Measurements from ENCODE around the gene AGPAT4.
"Not testable (repeated sequence)": the region's sequence is repeated elsewhere in the genome, so short reads cannot be mapped to it uniquely, and the experiment has no call there.

AGPAT4 gene

GRCh38 chr6:161200610-161201370 lies 73.1 kb downstream of the AGPAT4 start:
- TF ChIP-seq POLR2A (IDR thresholded peaks at IDR 0.05; ENCODE audit: low read depth, low read length), result no peak
- FAIRE-seq (no peak), DNase-seq (ENCODE audit: insufficient read length, low spot score) (no peak)

GRCh38 chr6:161199850-161200249 lies 74.0 kb downstream of the AGPAT4 start:
- no peak for FAIRE-seq
- DNase-seq (ENCODE audit: insufficient read length, low spot score), result no peak
- TF ChIP-seq POLR2A (IDR thresholded peaks at IDR 0.05; ENCODE audit: low read depth, low read length), result no peak

GRCh38 chr6:161198783-161199460 lies 74.9 kb downstream of the AGPAT4 start:
- no peak for DNase-seq (ENCODE audit: insufficient read length, low spot score)
- no peak for FAIRE-seq
- no peak for TF ChIP-seq POLR2A (IDR thresholded peaks at IDR 0.05; ENCODE audit: low read depth, low read length)

- no peak for FAIRE-seq
- no peak for TF ChIP-seq POLR2A (IDR thresholded peaks at IDR 0.05; ENCODE audit: low read depth, low read length)
- DNase-seq (ENCODE audit: insufficient read length, low spot score), result no peak
These were observed 75.7 kb downstream of the AGPAT4 start for GRCh38 chr6:161198176-161198575.

GRCh38 chr6:161195386-161195785 lies 78.5 kb downstream of the AGPAT4 start:
- DNase-seq (ENCODE audit: insufficient read length, low spot score) (no peak), FAIRE-seq (no peak)
- TF ChIP-seq POLR2A (IDR thresholded peaks at IDR 0.05; ENCODE audit: low read depth, low read length), result no peak

GRCh38 chr6:161194374-161194773 lies 79.5 kb downstream of the AGPAT4 start:
- no peak for TF ChIP-seq POLR2A (IDR thresholded peaks at IDR 0.05; ENCODE audit: low read depth, low read length)

GRCh38 chr6:161192636-161193411 lies 81.0 kb downstream of the AGPAT4 start:
- FAIRE-seq, result no peak
- no peak for DNase-seq (ENCODE audit: insufficient read length, low spot score)
- TF ChIP-seq POLR2A (IDR thresholded peaks at IDR 0.05; ENCODE audit: low read depth, low read length), result no peak

More at GRCh38 chr6:161194374-161194773, 79.5 kb downstream of the AGPAT4 start:
- FAIRE-seq (no peak), DNase-seq (ENCODE audit: insufficient read length, low spot score) (no peak)

GRCh38 chr6:161191671-161192070 lies 82.2 kb downstream of the AGPAT4 start:
- no peak for FAIRE-seq
- no peak for DNase-seq (ENCODE audit: insufficient read length, low spot score)
- no peak for TF ChIP-seq POLR2A (IDR thresholded peaks at IDR 0.05; ENCODE audit: low read depth, low read length)

- FAIRE-seq, result no peak
- no peak for TF ChIP-seq POLR2A (IDR thresholded peaks at IDR 0.05; ENCODE audit: low read depth, low read length)
- no peak for DNase-seq (ENCODE audit: insufficient read length, low spot score)
These were observed 82.9 kb downstream of the AGPAT4 start for GRCh38 chr6:161191007-161191406.

- no peak for DNase-seq (ENCODE audit: insufficient read length, low spot score)
These were observed 84.0 kb downstream of the AGPAT4 start for GRCh38 chr6:161189891-161190290.

GRCh38 chr6:161188547-161189465 lies 85.1 kb downstream of the AGPAT4 start:
- FAIRE-seq, result no peak
- no peak for DNase-seq (ENCODE audit: insufficient read length, low spot score)
- no peak for TF ChIP-seq POLR2A (IDR thresholded peaks at IDR 0.05; ENCODE audit: low read depth, low read length)

More at GRCh38 chr6:161189891-161190290, 84.0 kb downstream of the AGPAT4 start:
- TF ChIP-seq POLR2A (IDR thresholded peaks at IDR 0.05; ENCODE audit: low read depth, low read length), result no peak
- no peak for FAIRE-seq

- DNase-seq (ENCODE audit: insufficient read length, low spot score), result peak; percentile 61
- TF ChIP-seq POLR2A (IDR thresholded peaks at IDR 0.05; ENCODE audit: low read depth, low read length), result no peak; the same call in 1 of the 2 replicates
- FAIRE-seq, result no peak
These were observed 87.6 kb downstream of the AGPAT4 start for GRCh38 chr6:161186173-161186769.

GRCh38 chr6:161181121-161181520 lies 92.7 kb downstream of the AGPAT4 start:
- DNase-seq (ENCODE audit: insufficient read length, low spot score) (no peak), FAIRE-seq (no peak)
- no peak for TF ChIP-seq POLR2A (IDR thresholded peaks at IDR 0.05; ENCODE audit: low read depth, low read length)

GRCh38 chr6:161178155-161178554 lies 95.7 kb downstream of the AGPAT4 start:
- FAIRE-seq, result not testable (repeated sequence)

GRCh38 chr6:161176428-161176827 lies 97.4 kb downstream of the AGPAT4 start:
- FAIRE-seq; DNase-seq (ENCODE audit: insufficient read length, low spot score): not testable (repeated sequence)

More at GRCh38 chr6:161178155-161178554, 95.7 kb downstream of the AGPAT4 start:
- DNase-seq (ENCODE audit: insufficient read length, low spot score), result not testable (repeated sequence)

GRCh38 chr6:161172769-161173168 lies 101.1 kb downstream of the AGPAT4 start:
- not testable (repeated sequence) for DNase-seq (ENCODE audit: insufficient read length, low spot score)

More at GRCh38 chr6:161172769-161173168, 101.1 kb downstream of the AGPAT4 start:
- FAIRE-seq, result not testable (repeated sequence)

Data from H54 (cell line).